HG03095 (cell line): Measurements from ENCODE around the gene SMO.
A peak's percentile ranks its signal among the peaks of the same experiment; 100 is the strongest.
"Not testable (repeated sequence)": the region's sequence is repeated elsewhere in the genome, so short reads cannot be mapped to it uniquely, and the experiment has no call there.

Experiments
- ATAC-seq: cut with Tn5 transposase; IDR thresholded peaks from one replicate; pipeline ENCODE4 v1.9.1; 2021; ENCODE audit warnings: moderate library complexity; ENCODE audit not compliant: unreplicated experiment

The SMO gene

GRCh38 chr7:129169686-129170440 is 18.6 kb upstream of the SMO start:
- peak; percentile 58 for ATAC-seq

DNA sequence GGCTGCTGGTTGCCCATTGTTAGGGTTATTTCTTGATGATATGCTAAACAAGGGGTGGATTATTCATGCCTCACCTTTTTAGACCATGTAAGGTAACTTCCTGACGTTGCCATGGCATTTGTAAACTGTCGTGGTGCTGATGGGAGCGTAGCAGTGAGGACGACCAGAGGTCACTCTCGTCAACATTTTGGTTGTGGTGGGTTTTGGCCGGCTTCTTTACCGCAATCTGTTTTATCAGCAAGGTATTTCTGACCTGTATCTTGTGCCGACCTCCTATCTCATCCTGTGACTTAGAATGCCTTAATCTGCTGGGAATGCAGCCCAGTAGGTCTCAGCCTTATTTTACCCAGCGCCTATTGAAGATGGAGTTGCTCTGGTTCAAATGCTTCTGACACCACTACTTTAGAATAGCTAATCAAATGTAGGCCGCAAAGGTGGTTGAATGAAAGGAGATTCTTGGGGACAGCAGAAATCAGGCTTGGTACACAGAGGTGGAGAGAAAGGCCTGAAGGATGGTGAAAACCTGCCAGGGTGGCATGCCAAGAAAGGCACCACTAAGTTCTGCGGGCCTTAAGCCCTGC is 17.9 kb upstream of the SMO start:
- ATAC-seq = no peak

DNA sequence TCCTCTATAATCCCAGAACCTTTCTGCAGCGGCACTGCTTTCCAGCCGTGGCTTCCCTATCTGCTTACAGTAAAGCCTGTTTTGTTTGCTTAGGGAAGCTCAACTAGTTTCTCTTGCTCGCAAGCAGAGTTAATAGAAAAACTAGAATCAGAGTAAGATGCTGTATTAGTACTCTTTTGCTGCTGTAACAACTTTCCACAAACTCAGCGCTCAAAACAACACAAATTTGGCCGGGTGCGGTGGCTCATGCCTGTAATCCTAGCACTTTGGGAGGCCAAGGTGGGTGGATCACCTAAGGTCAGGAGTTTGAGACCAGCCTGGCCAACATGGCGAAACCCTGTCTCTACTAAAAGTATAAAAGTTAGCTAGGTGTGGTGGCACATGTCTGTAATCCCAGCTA is 14.6 kb upstream of the SMO start:
- not testable (repeated sequence) for ATAC-seq

DNA sequence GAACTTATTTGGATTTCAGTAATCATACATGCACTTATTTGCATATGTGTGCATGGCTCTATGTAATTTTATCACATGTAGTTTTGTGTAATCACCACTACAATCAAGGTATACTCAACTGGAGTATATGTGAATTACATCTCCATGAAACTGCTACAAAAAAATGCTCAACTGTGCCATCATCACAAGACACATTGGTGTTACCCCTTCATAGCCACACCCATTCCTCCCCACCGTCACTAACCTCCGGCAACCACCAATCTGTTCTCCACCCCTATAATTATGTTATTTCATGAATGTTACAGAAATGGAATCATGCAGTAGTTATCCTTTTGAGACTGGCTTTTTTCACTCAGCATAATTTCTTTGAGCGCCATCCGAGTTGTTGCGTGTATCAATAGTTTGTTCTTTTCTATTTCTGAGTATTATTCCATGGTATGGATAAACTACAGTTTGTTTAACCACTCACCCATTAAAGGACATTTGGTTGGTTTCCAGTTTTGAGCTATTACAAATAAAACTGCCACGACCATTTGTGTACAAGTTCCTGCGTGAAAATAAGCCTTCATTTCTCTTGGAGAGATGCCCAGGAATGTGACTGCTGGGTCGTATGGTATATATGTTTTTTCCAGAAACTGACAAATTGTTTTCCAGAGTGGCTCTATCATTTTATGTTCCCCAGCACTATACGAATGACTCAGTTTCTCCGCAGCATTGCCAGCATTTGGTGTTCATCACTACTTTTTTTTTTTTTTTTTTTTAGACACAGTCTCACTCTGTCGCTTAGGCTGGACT is 11.3 kb upstream of the SMO start:
- ATAC-seq = no peak

GRCh38 chr7:129184981-129185670 is 3.3 kb upstream of the SMO start:
- no peak for ATAC-seq

DNA sequence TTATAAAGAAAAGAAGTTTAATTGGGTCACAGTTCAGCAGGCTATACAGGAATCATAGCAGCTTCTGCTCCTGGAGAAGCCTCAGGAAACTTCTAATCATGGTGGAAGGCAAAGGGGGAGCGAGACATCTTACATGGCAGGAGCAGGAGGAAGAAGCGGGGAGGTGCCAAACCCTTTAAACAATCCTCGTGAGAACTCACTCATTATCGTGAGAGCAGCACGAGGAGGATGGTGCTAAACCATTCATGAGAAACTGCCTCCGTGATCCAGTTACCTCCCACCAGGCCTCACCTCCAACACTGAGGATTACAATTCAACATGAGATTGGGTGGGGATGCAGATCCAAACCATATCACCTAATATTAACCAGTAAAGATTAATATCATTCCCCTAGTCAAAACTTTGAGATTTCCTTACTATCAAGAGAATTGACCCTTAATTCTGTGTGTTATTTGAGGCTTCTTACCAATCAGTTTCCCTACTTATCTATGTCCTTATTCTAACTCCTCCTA is 1.6 kb upstream of the SMO start:
- ATAC-seq = no peak

DNA sequence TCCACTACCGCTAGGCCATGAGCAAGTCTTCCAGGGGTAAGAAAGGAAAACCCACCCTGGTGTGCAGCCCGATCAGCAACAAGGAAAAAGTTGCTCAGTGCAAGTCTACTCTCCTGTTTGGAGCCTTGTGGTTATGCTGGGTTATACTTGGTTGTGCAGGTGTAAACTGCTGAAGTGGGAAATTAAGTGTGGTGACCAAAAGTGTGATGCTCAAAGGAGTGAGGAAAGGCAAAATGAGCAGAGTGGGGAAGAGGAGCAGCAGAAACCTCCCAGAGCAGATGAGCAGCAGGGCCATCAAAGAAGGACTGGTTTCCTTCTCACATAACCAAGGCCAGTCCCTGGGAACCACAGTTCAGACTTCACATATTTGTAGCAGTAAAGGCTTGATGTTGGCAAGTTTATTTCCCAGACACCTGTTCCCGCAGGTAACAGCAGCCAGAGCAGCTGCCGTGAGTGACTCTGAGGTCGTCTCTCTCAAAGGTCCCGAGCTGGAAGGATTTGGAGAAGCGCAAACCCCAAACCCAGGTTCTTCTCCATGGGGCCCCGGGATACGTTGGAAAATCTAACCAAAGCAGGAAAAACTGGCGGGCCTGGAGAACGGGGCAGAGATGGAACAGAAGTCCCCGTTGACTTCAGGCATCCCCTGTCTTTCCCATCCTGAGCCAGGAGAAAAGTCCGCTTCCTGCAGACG is 607 bp upstream of the SMO start:
- ATAC-seq = no peak

- ATAC-seq = no peak
Observed at GRCh38 chr7:129188892-129189660, 643 bp downstream of the SMO start.

DNA sequence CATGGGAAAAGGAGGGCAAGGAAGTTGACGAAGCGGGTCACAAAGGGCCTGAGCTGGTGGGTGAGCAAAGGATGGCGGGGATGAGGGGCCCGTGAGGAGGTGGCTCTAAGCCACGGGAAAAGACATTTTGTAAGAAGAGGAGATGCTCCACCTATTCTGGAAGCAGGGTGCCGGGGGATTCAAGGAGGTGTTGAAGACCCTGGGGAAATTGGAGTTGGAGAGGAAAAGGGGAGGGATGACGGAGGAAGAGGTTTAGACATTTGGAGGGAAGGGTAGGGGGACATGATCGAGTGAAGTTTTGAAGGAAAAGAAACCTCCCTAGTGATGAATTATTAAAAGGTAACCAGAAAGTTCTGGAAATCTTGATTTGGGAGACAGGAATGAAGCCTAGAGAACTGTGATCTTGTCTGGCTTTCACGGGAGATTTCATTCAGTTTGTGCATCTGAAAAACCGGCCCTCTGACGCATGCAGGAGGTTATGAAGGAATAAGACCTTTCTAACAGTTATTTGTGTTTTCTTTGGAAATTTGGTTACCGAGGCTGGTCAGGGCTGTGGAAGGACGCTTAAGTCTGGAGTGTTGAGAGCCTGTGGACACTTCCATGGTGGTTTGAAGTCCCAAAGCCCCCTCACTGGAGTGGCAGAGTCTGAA is 1.4 kb downstream of the SMO start:
- ATAC-seq = no peak

DNA sequence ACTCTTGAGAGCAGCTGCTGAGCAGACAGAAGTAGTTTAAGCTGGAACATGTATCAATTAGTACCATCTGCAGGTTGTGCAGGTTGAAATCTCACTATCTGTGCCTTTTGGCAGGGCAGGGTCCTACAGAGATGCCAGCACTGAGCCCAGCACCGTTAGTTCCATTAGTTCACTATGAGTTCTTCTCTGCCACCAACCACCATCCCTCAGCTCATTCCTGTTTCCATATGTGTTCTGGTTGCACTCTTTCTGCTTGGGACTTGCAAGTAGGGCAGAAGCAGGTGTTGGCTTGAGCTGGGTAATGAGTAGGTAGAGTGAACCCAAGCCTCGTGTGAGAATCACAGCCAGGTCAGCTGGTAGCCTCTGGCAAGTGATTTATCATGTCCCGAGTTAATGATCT is 2.8 kb downstream of the SMO start:
- ATAC-seq = no peak

DNA sequence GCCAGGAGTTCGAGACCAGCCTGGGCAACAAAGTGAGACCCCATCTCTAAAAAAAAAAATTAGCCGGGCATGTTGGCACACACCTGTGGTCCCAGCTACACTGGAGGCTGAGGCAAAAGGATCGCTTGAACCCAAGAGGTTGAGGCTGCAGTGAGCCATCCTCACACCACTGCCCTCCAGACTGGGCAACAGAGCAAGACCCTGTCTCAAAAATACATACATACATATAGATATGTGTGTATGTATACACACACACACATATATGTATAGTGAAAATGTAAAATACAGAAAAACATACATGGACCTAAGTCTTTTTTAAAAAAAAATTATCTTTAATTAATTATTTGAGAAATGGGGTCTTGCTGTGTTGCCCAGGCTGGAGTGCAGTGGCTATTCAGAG is 5.5 kb downstream of the SMO start:
- ATAC-seq = no peak

DNA sequence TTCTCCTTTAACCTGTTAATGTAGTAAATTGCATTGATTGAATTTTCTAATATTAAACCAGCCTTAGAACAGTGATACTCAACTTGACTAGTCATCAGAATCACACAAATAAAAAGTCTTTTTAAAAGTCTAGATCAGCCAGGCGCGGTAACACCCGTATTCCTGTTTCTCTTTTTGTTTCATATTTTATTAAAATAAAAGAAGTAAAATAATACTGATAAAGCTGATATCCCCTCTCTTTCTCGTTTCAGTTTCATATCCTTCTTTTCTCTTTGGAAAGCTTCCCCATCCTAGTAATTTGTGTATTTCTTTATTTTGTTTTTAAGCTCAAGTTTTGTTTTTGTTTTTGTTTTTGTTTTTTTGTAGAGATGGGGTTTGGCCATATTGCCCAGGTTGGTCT is 9.3 kb downstream of the SMO start:
- no peak for ATAC-seq

DNA sequence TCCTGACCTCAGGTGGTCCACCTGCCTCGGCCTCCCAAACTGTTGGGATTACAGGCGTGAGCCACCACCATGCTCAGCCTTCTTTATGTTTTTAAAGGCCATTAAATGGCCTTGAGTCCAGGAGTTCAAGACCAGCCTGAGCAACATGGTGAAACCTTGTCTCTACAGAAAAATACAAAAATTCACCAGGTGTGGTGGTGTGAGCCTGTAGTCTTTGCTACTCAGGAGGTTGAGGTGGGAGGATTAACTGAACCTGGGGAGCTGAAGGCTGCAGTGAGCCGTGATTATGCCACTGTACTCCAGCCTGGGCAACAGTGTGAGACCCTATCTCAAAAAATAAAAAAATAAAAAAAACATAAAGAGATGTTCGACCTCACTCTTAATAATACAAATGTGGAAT is 11.0 kb downstream of the SMO start:
- no peak for ATAC-seq

- no peak for ATAC-seq
Observed at GRCh38 chr7:129202058-129202777, 13.8 kb downstream of the SMO start.

GRCh38 chr7:129203050-129203741 is 14.8 kb downstream of the SMO start:
- ATAC-seq = no peak

DNA sequence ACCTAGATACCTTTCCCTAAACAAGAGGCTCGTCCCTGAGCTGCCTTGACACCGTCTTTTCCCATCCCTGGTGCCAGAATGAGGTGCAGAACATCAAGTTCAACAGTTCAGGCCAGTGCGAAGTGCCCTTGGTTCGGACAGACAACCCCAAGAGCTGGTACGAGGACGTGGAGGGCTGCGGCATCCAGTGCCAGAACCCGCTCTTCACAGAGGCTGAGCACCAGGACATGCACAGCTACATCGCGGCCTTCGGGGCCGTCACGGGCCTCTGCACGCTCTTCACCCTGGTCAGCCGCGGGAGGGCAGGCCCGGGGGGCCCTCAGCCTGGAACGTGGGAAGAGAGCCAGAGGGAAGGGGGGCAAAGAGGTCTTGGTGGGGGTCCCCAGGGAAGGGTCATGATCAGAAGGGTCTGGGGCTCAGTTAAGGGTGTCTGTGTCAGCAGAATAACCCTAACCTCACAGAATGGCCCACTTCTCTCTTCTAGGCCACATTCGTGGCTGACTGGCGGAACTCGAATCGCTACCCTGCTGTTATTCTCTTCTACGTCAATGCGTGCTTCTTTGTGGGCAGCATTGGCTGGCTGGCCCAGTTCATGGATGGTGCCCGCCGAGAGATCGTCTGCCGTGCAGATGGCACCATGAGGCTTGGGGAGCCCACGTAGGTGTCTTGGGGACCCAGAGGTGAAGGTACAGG is 16.8 kb downstream of the SMO start:
- ATAC-seq = no peak

- ATAC-seq = no peak
Observed at GRCh38 chr7:129205987-129206785, 17.8 kb downstream of the SMO start.
